ENCODE data around the gene CHRNE. TPM values are rescaled to one million over a fixed set of nuclear protein-coding genes. Genes with fewer than 3 reads are reported as not detected.

CHRNE gene
- total RNA-seq = 0.23 and 0.30 TPM in 2 replicates

DNA sequence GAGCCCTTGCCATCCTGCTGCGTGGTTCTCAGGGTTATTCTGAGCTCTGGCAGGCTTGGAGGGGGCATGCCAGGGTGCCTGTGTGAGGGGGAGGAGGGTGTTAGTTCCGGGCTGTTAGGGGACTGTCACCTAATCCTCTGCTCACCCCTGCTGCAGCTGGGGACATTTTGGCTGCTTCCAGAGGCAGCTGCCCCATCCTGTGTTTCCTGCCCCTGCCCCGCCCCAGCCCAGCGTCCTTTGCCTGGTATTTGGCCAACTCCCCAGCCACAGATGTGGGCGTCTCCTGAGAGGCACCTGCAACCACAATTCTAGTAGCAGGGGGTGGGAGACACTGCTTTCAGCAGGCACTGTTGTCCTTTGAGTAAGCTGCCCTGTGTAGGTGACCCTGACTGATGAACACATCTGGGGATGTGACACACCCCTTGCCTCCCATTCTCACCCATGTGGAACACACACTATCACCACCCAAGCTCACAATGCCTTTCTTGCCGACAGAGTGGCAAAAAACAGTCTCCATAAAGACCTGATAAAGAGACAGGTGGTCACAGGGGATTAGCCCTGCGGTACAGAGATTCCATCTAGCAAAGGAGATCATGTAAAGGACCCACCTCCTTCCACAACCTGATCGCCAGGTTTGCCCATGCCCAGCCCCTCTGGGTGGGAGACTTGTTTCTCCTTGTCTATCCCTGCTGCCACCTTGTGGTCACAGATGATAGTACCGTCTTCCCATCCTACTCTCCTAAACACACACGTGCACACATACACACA lies at the start of gene CHRNE:
Gene CHRNE, minus strand, starts transcription at position 48 of the 768 bp plus-strand sequence. Its CDS starts 35 bp downstream, at position 13.

DNA sequence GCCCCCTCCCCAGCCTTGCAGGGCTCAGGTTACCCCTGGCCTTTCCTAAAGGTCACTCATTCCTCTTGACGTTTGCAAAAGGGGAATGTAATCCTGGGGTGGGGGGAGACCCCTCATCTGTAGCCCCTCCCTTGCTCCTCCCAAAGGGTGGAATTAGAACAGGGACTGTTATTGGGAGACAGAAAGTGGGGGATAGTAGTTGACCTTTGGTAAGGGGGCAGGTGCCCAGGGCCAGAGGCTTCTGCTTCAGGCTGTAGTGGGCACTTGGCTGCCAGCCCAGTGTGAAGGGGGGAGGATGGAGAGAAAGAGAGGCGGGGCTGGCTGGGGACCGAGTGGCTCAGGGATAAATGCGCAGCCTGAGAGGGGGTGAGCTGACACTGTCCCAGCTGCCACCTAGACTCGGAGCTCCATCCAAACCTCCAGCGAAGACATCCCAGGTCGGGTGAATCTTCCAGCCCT lies 47.9 kb upstream of the CHRNE start, which contains the start of gene ENO3:
Gene ENO3, plus strand, starts transcription at position 374 of the 459 bp plus-strand sequence. CDS start 711 bp downstream, outside the sequence.

DNA sequence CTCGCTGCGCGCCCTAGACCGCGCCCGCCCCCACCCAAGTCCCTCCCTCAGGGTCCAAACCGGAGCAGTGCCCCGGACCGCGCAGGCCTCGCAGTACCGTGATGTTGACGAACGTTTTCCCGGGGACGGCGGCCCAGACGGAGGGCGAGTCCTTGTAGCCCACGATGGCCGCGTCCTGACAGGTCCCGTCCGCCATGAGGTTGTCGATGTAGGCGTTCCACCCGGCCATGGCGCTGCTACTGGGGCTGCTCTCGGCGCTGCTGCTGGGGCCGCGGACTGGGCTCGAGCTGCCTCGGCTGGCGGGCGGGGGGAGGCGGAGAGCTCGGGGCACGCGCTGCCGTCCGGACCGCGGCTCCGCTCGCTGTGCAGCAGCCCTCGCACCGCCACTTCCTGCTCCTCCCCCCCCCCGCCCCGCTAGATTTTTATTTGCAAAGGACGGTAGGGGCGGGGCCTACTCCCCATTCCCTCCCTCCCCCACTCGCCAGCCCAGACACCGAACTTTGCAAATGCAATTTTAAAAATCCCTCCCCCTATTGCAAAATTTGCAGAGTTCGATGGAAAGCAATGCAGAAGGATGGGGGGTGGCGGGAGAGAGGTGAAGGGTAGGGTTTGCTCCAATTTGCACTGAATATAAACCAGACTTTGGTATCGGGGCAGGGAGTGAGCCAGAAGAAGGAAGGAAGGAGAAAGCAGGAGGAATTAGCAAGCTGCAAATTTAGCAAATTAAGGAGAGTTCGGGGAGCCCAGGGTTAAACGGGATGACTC lies 45.5 kb upstream of the CHRNE start, which contains the start of gene PFN1:
Gene PFN1, minus strand, starts transcription at position 365 of the 765 bp plus-strand sequence. Its CDS starts 136 bp downstream, at position 229.

DNA sequence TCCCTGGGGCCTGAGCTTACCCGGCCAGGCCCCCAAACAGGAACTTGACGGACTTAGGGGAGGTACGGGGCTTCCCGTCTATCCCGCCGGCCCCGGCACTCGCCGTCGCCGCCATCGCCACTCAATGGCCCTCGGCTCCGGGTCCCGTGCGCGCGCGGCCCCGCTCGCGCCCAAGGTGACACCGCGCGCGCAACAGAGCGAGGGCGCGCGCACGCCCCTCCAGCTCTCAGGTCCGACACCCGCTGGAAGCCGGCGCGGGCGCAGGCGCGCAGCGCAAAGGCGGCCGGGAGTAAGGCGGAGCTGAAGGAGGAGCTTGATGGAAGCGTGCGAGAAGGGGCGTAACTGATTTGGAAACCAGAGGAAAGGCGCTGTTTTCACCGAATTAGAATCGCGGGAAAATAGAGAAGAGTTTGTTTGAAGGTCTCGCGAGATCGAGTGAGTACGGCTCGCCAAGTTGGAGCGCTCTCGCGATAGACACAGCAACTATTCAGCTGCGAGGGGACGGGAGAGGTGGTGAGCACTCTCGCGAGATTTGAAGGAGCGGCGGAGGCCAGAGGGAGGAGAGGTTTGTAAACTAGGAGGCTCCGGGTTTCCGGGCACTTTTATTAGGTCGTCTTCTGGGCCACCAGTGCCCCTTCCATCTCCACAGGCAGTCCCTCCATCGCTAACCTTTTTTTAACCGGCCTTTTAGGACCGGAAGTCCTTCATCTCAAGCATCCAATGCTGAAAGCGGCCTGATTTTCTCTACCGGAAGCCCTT lies 37.1 kb upstream of the CHRNE start, which contains the start of the genes RNF167 and SLC25A11:
Gene RNF167, plus strand, starts transcription at position 473 of the 759 bp plus-strand sequence. CDS start 642 bp downstream, outside the sequence.
Gene SLC25A11, minus strand, starts transcription at position 251 of the 759 bp plus-strand sequence. Its CDS starts 136 bp downstream, at position 115.

DNA sequence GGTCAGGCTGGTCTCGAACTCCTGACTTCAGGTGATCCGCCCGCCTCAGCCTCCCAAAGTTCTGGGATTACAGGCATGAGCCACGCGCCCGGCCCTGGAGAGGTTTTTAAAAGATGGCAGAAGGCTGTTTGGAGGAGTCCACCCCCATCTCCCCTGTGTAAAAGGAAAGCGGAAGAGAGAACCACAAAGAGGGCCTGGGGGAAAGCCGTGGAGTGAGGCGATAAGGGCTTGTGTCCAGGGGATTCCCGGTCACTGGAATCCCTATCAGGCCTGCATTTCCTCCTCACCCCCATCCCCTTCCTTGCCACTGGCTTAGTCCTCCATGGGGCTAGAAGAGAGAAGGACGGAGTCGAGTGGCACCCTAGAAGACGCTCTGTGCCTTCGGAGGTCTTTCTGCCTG lies 29.1 kb upstream of the CHRNE start, which contains the start of gene GP1BA:
Gene GP1BA, plus strand, starts transcription at position 315 of the 400 bp plus-strand sequence. CDS start 328 bp downstream, outside the sequence.

DNA sequence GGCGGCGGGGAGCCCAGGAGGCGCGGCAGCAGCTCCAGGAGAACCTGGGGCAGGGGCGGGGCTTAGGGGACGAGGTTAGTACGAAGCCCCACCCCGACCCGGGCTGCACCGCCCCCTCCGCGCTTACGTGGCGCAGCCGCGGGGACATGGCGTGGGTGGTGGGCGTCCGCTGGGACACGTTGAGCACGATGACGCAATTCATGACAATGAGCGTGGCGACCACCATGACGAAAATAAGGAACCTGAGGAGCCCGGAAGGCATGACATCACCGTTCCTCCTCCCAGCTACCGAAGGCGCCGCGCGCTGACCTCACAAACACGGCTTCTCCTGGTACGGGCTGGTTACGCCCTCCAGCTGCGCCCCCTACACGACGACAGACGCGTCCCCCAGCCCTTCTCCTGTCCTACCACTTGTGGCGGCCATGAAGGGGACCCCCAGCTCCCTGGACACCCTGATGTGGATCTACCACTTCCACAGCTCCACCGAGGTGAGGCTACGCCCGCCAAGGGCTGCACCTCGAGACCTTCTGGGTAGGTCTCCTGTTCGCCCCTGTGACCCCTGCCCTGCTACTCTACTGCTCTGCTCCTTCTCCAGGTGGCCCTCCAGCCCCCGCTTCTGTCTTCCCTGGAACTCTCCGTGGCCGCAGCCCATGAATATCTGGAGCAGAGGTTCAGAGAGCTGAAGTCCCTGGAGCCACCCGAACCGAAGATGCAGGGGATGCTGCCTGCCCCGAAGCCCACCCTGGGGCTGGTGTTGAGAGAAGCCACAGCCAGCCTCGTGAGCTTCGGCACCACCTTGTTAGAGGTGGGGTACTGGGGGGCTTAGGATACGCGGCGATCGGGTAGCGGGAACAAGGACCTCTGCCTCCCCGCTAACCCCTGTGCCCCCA lies 3.3 kb downstream of the CHRNE start, which contains the start of gene C17orf107:
Gene C17orf107, plus strand, starts transcription at position 196 of the 890 bp plus-strand sequence. Its CDS starts 227 bp downstream, at position 423.

Other genes starting within 250 kb of the CHRNE start
- gene PELP1, start 199.0 kb downstream of the CHRNE start, total RNA-seq = 33.6 and 85.3 TPM in 2 replicates
- gene ARRB2, start 192.5 kb downstream of the CHRNE start, total RNA-seq = 2.1 and 2.5 TPM in 2 replicates
- 8.3 and 13.4 TPM in 2 replicates for gene MED11, start 171.7 kb downstream of the CHRNE start, total RNA-seq
- gene ZMYND15, start 163.3 kb downstream of the CHRNE start, total RNA-seq = not detected in 2 replicates
- gene CXCL16, start 163.2 kb downstream of the CHRNE start, total RNA-seq = 0.37 and 0.89 TPM in 2 replicates
- not detected in 2 replicates for gene TM4SF5, start 131.2 kb downstream of the CHRNE start, total RNA-seq
- gene VMO1, start 116.7 kb downstream of the CHRNE start, total RNA-seq = 1.5 TPM in 1 of 2 replicates, not detected in the other
- gene GLTPD2, start 114.1 kb downstream of the CHRNE start, total RNA-seq = not detected in 2 replicates
- gene PSMB6, start 106.9 kb downstream of the CHRNE start, total RNA-seq = 92.0 and 129 TPM in 2 replicates
- gene PLD2, start 95.9 kb downstream of the CHRNE start, total RNA-seq = 10.1 and 20.7 TPM in 2 replicates
- 30.9 and 68.0 TPM in 2 replicates for gene MINK1, start 69.8 kb downstream of the CHRNE start, total RNA-seq
- gene C17orf107, start 3.6 kb downstream of the CHRNE start, total RNA-seq = 6.8 and 7.8 TPM in 2 replicates
- gene GP1BA, start 29.2 kb upstream of the CHRNE start, total RNA-seq = not detected in 2 replicates
- gene SLC25A11, start 36.9 kb upstream of the CHRNE start, total RNA-seq = 54.8 and 63.0 TPM in 2 replicates
- gene RNF167, start 37.2 kb upstream of the CHRNE start, total RNA-seq = 16.9 and 20.9 TPM in 2 replicates
- 673 and 683 TPM in 2 replicates for gene PFN1, start 45.4 kb upstream of the CHRNE start, total RNA-seq
- gene ENO3, start 48.0 kb upstream of the CHRNE start, total RNA-seq = 4.9 and 5.0 TPM in 2 replicates
- gene SPAG7, start 64.7 kb upstream of the CHRNE start, total RNA-seq = 45.8 and 52.9 TPM in 2 replicates
- 7.1 and 13.0 TPM in 2 replicates for gene CAMTA2, start 84.6 kb upstream of the CHRNE start, total RNA-seq
- 0.18 TPM in 1 of 2 replicates, not detected in the other for gene INCA1, start 94.4 kb upstream of the CHRNE start, total RNA-seq
- gene KIF1C, start 94.9 kb upstream of the CHRNE start, total RNA-seq = 43.9 and 82.4 TPM in 2 replicates
- under 0.01 TPM in 1 of 2 replicates, not detected in the other for gene SLC52A1, start 132.3 kb upstream of the CHRNE start, total RNA-seq
- 1.2 TPM in 2 replicates for gene ZFP3, start 175.4 kb upstream of the CHRNE start, total RNA-seq
- 4.1 and 5.3 TPM in 2 replicates for gene ZNF232, start 208.8 kb upstream of the CHRNE start, total RNA-seq
- gene USP6, start 212.9 kb upstream of the CHRNE start, total RNA-seq = under 0.01 and 0.05 TPM in 2 replicates

Data from smooth muscle cell of the umbilical artery (primary cell).